Cardiac ventricle fibroblast (primary cell): Measurements from ENCODE around the gene SLFN12L. TPM values are rescaled to one million over a fixed set of nuclear protein-coding genes. Genes with fewer than 3 reads are reported as not detected.

Experiments
- total RNA-seq: library from RNA; depleted of rRNA; stranded (reverse); fragments of >200 nt; gene quantifications from 2 replicates; pipeline ENCODE4 v1.2.3, GENCODE V29; 2015

SLFN12L gene
- 0.05 and 0.37 TPM in 2 replicates for total RNA-seq

DNA sequence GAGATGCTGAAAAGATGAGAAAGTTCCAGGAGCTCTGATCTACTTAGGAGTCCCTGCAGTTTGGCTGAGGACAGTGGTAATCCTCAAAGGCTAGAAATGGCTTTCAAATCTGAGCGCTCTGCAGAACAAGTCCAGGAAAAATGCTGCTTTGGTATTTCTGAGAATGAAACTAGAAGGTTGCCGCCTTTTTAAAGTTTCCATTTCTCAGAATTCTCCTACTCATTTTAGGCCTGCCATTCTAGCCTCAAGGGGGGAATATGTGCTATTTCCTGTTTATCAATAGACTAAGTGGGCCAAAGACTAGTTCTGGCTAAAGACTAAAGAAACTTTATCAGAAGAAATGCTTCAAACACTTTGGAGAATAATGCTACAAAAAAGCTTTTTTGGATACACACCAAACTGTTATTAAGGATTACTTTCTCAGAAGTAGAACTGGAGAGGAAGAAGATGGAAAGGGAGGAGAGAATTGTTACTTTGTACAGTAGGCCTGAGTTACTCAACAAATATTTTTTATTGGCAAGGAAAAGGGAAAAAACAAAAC, at the start of gene SLFN12L:
TSS of gene SLFN12L (minus strand) at position 78 of the 541 bp plus-strand sequence. CDS start 15,314 bp downstream, outside the sequence.

DNA sequence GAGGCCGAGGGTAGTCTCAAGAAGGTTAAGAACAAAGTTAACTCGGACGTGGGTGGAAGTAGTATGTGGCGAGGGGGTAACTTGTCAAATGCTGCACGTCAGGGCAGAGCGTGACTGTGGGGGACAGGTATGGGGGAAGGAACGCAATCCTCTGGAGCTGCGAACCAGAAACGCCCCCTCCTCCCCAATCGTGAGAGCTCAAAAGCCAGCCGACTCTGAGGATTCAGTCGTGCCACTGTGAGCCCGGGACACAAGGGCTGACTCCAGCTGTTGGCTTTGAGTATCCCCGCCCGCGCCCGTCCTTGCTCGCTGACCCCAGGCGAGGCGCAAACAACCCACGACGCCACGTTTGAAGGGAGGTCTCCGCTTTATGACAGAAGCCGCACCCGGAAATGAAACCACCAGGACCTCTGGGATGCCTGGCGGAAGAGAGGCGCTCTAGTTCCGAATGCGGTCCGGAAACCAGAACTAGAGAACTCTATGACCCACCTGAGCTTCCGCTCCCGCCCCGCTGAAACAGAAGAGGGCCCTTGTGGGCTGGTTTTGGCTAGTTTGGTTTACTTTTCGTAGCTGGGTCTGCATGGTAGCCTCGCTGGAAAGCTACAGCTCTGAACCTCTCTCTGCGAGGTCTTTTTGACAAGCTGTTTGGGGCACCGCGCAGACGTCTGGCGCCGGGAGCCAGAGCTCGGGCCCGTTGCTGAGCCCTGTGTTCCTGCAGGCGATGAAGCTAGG, 40.9 kb upstream of the SLFN12L start, which contains the start of gene PEX12:
TSS of gene PEX12 (minus strand) at position 375 of the 732 bp plus-strand sequence. CDS start 550 bp downstream, outside the sequence.

GRCh38 chr17:35560703-35561102, 23.2 kb upstream of the SLFN12L start, which contains the start of gene SLFN14:
TSS of gene SLFN14 (minus strand) at chr17:35560819. CDS start at chr17:35558062, 2,757 bp downstream.

GRCh38 chr17:35448214-35448898, 89.1 kb downstream of the SLFN12L start, which contains the start of gene SLFN13:
TSS of gene SLFN13 (minus strand) at chr17:35448766. CDS start at chr17:35445680, 3,086 bp downstream.

GRCh38 chr17:35432176-35433074, 105.1 kb downstream of the SLFN12L start, which contains the start of gene SLFN12:
TSS of gene SLFN12 (minus strand) at chr17:35432500. CDS start at chr17:35423028, 9,472 bp downstream.

Other genes with a start within 250 kb of the SLFN12L start
- gene SLFN11, start 164.1 kb downstream of the SLFN12L start, total RNA-seq: 40.2 and 46.7 TPM in 2 replicates
- gene SLFN12, start 105.2 kb downstream of the SLFN12L start, total RNA-seq: 14.7 and 20.2 TPM in 2 replicates
- gene SLFN13, start 88.9 kb downstream of the SLFN12L start, total RNA-seq: 2.0 and 2.4 TPM in 2 replicates
- gene SLFN14, start 23.1 kb upstream of the SLFN12L start, total RNA-seq: not detected in 2 replicates
- gene PEX12, start 40.9 kb upstream of the SLFN12L start, total RNA-seq: 7.6 TPM in 2 replicates
- 80.6 and 81.1 TPM in 2 replicates for gene AP2B1, start 49.6 kb upstream of the SLFN12L start, total RNA-seq
- 2.4 and 2.6 TPM in 2 replicates for gene RASL10B, start 194.0 kb upstream of the SLFN12L start, total RNA-seq
- gene GAS2L2, start 215.6 kb upstream of the SLFN12L start, total RNA-seq: 0.44 TPM in 1 of 2 replicates, not detected in the other
- gene C17orf50, start 223.2 kb upstream of the SLFN12L start, total RNA-seq: not detected in 2 replicates